ENCODE measurements around the gene ZNF565. TPM values are rescaled to one million over a fixed set of nuclear protein-coding genes. Genes with fewer than 3 reads are reported as not detected.

Gene ZNF565
- total and polyA plus RNA-seq, 2 of the 13 experiments (the other 11 are each of a cell fraction or from before 2014, with no cell fraction given): 1.8 to 5.2 TPM

DNA sequence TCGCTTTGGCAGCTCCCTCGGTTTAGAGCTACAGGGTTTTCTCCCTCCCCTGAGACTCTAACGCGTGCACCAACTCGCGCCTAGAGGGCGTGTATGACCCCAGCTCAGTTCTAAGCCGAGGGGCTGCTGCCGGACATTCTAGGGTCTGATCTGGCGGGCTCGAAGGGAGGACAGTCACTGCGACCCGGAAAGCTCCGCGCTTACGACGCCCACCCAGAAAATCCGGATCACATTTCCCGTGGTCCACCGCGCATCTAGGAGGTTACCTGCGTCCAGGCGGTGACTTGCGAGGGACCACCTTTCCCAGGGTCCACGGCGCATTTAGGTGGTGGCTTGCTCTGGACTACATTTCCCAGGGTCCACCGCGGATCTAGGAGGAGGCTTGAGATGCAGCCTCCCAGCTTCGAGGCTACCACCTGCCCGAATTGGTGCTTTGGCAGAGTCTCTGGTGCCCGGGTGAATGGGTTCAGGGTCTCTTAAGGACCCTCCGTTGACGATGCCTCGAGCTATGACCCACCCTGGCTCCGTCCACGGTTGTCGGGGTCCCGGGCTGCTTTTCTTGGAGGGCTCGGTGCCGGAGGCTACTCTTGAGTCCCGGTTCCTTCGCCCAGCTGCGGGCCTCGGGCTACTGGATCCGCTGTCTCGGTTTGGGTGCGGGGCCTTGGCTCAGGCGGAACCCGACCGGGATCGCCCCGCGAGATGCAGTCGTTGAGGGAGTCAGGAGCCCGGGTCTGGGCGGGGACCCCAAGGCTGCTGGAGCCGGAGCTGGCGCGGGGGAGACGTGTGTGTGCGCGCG lies 30.9 kb upstream of the ZNF565 start:
- H3K27me3 ChIP-seq (ENCODE audit: control insufficient read depth in 1 of 2, insufficient read depth in 2 of 2, low read length in 2 of 2): no peaks in the 10 kb centered on the region
- DNase-seq (ENCODE audit: low spot score) (no peak), FAIRE-seq (no peak), ATAC-seq (no peak)
- intact Hi-C loops (cut with micrococcal nuclease; ENCODE audit: unreplicated experiment): no loop called here
- no peak overlapping the region for H2AFZ ChIP-seq (ENCODE audit: low read length)
- no peaks in the 10 kb centered on the region; the same call in 1 of the 2 replicates for H3K9me3 ChIP-seq (ENCODE audit: low read length)
- ChIA-PET CTCF (ENCODE audit: low intra/inter-chr PET ratio, low total read pairs) (no interaction called here), POLR2A (no interaction called here)
- BruUV-seq (replicated peaks): no TSS peak
- H3K27ac ChIP-seq (ENCODE audit: extremely low read length, insufficient read depth, low read length): no peak overlapping the region
- no peaks in the 10 kb centered on the region for H3K4me1 ChIP-seq (ENCODE audit: insufficient read depth, low read length)
- H3K79me2 ChIP-seq (ENCODE audit: insufficient read depth, low read length): no peaks in the 10 kb centered on the region
- no peaks in the 10 kb centered on the region for H3K36me3 ChIP-seq (replicated peaks in 1 of 2; ENCODE audit: control insufficient read depth in 1 of 2, insufficient read depth in 2 of 2, low read length in 2 of 2)
- 87% methylated on average over 59 of the region's 63 CpGs for WGBS (ENCODE audit: low lambda C conversion rate)
- H3K4me3 ChIP-seq (replicated peaks in 1 of 3; ENCODE audit: insufficient read depth in 1 of 3, low read depth in 2 of 3, low read length in 3 of 3): no peak overlapping the region
- TF ChIP-seq ZKSCAN1 (IDR thresholded peaks at IDR 0.05; ENCODE audit: low read length): no peak
- no peak for TF ChIP-seq PCBP1 (IDR thresholded peaks at IDR 0.05; ENCODE audit: borderline replicate concordance, low read depth, low read length)
- TF ChIP-seq EHMT2 (IDR thresholded peaks at IDR 0.05; ENCODE audit: borderline replicate concordance, low read depth, low read length): no peak
- no peak for TF ChIP-seq ERF (CRISPR knock-in tag; IDR thresholded peaks at IDR 0.05)
- TF ChIP-seq, protein P1, sequence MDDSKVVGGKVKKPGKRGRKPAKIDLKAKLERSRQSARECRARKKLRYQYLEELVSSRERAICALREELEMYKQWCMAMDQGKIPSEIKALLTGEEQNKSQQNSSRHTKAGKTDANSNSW (CRISPR knock-in tag; IDR thresholded peaks at IDR 0.05; ENCODE audit: borderline replicate concordance): no peak
- TF ChIP-seq ZSCAN30 (CRISPR knock-in tag; IDR thresholded peaks at IDR 0.05): no peak
- TF ChIP-seq GABPA (IDR thresholded peaks at IDR 0.05; ENCODE audit: low read depth, low read length): no peak
- TF ChIP-seq GABPA (CRISPR knock-in tag; IDR thresholded peaks at IDR 0.05; ENCODE audit: low read depth): no peak
- TF ChIP-seq TAF15 (IDR thresholded peaks at IDR 0.05; ENCODE audit: low read depth, low read length, poor library complexity, severe bottlenecking): no peak
- TF ChIP-seq ZNF337 (CRISPR knock-in tag; IDR thresholded peaks at IDR 0.05; ENCODE audit: borderline replicate concordance, low read depth): no peak
- TF ChIP-seq PRMT3 (CRISPR knock-in tag; IDR thresholded peaks at IDR 0.05; ENCODE audit: borderline replicate concordance, low read depth): no peak
- TF ChIP-seq CBX2 (IDR thresholded peaks at IDR 0.05; ENCODE audit: low read depth, low read length): no peak
- TF ChIP-seq CBX2 (CRISPR knock-in tag; IDR thresholded peaks at IDR 0.05; ENCODE audit: low read depth): no peak
- TF ChIP-seq ZFP82 (CRISPR knock-in tag; IDR thresholded peaks at IDR 0.05; ENCODE audit: borderline replicate concordance): no peak
- no peak overlapping the region for H3K4me2 ChIP-seq (ENCODE audit: low read depth, low read length)
- no peaks in the 10 kb centered on the region for H4K20me1 ChIP-seq (ENCODE audit: insufficient read depth, low read length)
- in situ Hi-C loops (cut with HindIII; ENCODE audit: extremely low pct_ligation_motif_present, low pct_unique_long_range_greater_than_20kb): no loop called here
- H3K9ac ChIP-seq (ENCODE audit: insufficient read depth, low read depth, low read length): no peak overlapping the region

Measured in HepG2 (cell line).